Activated CD8-positive, alpha-beta T cell treated with anti-CD3 and anti-CD28 coated beads, Interleukin-2, amount 10 ng/mL, durations not matched to agents 7 days and 5 days (primary cell): Measurements from ENCODE around the gene ATRNL1. TPM values are rescaled to one million over a fixed set of nuclear protein-coding genes. Genes with fewer than 3 reads are reported as not detected.

Source experiments
- ATAC-seq: fragments of 150-1000 bp; cut with Tn5 transposase; one replicate; pipeline ENCODE4 v1.10.0; 2021; ENCODE audit warnings: moderate library complexity
- CTCF ChIA-PET: fragments of 350-600 bp; sonication (Branson Sonifier 250); formaldehyde crosslinking; loops from one replicate; lab custom pipeline; 2021; ENCODE audit warnings: antibody characterized with exemption; lab: Charles Lee
- POLR2A ChIA-PET: fragments of 350-600 bp; sonication (Branson Sonifier 250); formaldehyde crosslinking; loops from one replicate; lab custom pipeline; 2021; ENCODE audit warnings: antibody characterized with exemption; lab: Charles Lee
- DNase-seq: peaks from one replicate; pipeline ENCODE4 v3.0.0-alpha.2; 2020
- H3K27ac Mint-ChIP-seq: one replicate; pipeline ENCODE4 v1.8.0; 2021; ENCODE audit warnings: mild to moderate bottlenecking, mixed read lengths
- H3K27me3 Mint-ChIP-seq: one replicate; pipeline ENCODE4 v1.8.0; 2021; ENCODE audit warnings: low read depth, mixed read lengths
- H3K36me3 Mint-ChIP-seq: one replicate; pipeline ENCODE4 v1.8.0; 2021; ENCODE audit warnings: low read depth, mixed read lengths
- H3K4me1 Mint-ChIP-seq: one replicate; pipeline ENCODE4 v1.8.0; 2021; ENCODE audit warnings: low read depth, mixed read lengths
- H3K4me3 Mint-ChIP-seq: one replicate; pipeline ENCODE4 v1.8.0; 2021; ENCODE audit warnings: mild to moderate bottlenecking, mixed read lengths
- H3K9me3 Mint-ChIP-seq: one replicate; pipeline ENCODE4 v1.8.0; 2022; ENCODE audit warnings: mixed read lengths; ENCODE audit not compliant: insufficient read depth
- total RNA-seq, 2 experiments: library from RNA; stranded (reverse); gene quantifications; one replicate each; pipeline ENCODE4 v1.2.3, GENCODE V29; 2021

ATRNL1 gene
- total RNA-seq, 2 experiments from 2014 or later = not detected

GRCh38 chr10:115866691-115867090 is 773.5 kb downstream of the ATRNL1 start:
- Mint-ChIP-seq H3K36me3 (no peaks in the 10 kb centered on the region), H3K4me1 (no peaks in the 10 kb centered on the region), H3K27ac (no peak overlapping the region), H3K27me3 (no peaks in the 10 kb centered on the region), H3K9me3 (no peaks in the 10 kb centered on the region), H3K4me3 (no peak overlapping the region)
- ATAC-seq (no peak), DNase-seq (no peak)
- POLR2A ChIA-PET = no interaction called here
- CTCF ChIA-PET = no interaction called here

GRCh38 chr10:115867305-115867704 is 774.1 kb downstream of the ATRNL1 start:
- ATAC-seq (no peak), DNase-seq (no peak)
- Mint-ChIP-seq H3K27me3 (no peaks in the 10 kb centered on the region), H3K4me3 (no peak overlapping the region), H3K4me1 (no peaks in the 10 kb centered on the region), H3K36me3 (no peaks in the 10 kb centered on the region), H3K27ac (no peak overlapping the region), H3K9me3 (no peaks in the 10 kb centered on the region)
- ChIA-PET POLR2A (no interaction called here), CTCF (no interaction called here)

DNA sequence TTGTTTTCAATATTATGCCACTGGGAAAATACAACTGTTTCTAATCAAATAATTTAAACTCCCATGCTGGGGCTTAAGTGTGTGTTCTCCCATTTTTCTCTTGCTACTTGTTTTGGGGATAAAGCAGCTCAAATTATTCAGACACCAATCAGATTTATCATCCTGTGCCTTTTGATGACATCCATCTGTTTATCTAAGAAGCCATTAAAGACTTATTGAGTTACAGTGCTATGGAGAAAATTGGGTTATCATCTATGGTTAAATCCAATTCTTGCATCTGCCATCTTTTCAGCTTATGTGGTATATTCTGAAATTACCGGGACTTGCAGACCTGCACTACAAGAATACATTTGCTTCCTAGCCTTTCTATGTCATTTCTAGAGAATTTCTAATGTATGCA is 778.7 kb downstream of the ATRNL1 start:
- POLR2A ChIA-PET = no interaction called here
- H3K9me3 Mint-ChIP-seq = peaks cover 5% of the 10 kb centered on the region
- no peaks in the 10 kb centered on the region for H3K27me3 Mint-ChIP-seq
- no peak overlapping the region for H3K27ac Mint-ChIP-seq
- no peaks in the 10 kb centered on the region for H3K36me3 Mint-ChIP-seq
- H3K4me3 Mint-ChIP-seq = no peak overlapping the region
- CTCF ChIA-PET = no interaction called here
- ATAC-seq (no peak), DNase-seq (no peak)
- H3K4me1 Mint-ChIP-seq = no peaks in the 10 kb centered on the region

DNA sequence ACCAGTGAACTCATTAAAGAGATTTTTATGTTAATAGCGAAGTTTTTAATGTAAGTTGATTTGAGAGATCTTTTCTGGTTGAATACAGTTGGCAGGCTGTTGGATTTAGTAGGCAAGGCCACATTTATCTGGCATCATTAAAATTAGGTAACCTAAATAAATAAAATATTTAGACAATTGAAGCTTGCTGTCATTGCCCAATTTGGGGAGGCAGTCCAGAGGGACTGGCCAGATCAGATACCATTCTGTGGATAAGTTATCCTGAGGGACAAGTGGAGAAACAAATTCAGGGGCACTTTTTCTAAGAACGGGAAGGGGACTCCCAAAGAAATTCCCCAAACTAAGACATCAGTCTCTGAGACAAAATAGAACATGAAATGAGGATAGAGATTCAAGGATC is 782.0 kb downstream of the ATRNL1 start:
- DNase-seq (no peak), ATAC-seq (no peak)
- Mint-ChIP-seq H3K9me3 (peaks cover 5% of the 10 kb centered on the region), H3K27me3 (no peaks in the 10 kb centered on the region), H3K4me1 (no peaks in the 10 kb centered on the region), H3K4me3 (no peak overlapping the region), H3K27ac (no peak overlapping the region), H3K36me3 (no peaks in the 10 kb centered on the region)
- ChIA-PET CTCF (no interaction called here), POLR2A (no interaction called here)

DNA sequence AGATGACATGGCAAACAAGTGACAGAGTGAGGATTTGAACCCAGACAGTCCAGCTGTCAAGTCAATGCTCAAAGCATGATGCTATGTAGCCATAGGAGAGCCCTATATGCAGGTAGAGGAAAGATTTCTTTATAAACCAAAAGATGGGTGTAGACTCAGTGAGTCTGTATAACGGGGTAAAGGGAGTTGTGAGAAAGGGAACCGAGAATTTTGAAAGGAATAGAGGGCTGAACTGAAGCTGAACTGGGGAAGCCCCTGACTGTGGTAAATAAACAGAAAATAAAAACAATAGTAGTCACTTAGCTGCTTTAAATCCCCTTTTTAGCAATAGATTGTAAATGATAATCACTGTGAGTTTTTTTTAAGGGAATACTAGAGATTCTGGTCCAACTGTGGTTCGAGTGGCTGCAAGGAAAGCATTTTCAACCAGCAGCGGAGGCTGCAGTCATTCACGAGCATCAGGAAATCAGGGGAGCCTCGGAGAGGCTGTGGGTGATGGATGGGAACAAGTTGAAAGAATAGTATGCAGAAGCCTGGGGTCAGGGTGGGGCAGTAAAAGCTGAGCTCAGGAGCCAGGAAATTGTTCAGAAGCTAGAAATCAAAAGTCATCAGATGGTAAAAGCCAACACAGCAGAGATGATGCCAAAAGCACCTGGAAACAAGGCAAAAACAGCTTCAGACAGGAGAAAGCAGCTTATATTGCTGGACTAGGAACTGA is 786.4 kb downstream of the ATRNL1 start:
- no peak overlapping the region for H3K27ac Mint-ChIP-seq
- CTCF ChIA-PET = no interaction called here
- H3K27me3 Mint-ChIP-seq = no peaks in the 10 kb centered on the region
- ATAC-seq (no peak), DNase-seq (no peak)
- no peaks in the 10 kb centered on the region for H3K4me1 Mint-ChIP-seq
- POLR2A ChIA-PET = no interaction called here
- H3K36me3 Mint-ChIP-seq = no peaks in the 10 kb centered on the region
- H3K9me3 Mint-ChIP-seq = no peaks in the 10 kb centered on the region
- H3K4me3 Mint-ChIP-seq = no peak overlapping the region

DNA sequence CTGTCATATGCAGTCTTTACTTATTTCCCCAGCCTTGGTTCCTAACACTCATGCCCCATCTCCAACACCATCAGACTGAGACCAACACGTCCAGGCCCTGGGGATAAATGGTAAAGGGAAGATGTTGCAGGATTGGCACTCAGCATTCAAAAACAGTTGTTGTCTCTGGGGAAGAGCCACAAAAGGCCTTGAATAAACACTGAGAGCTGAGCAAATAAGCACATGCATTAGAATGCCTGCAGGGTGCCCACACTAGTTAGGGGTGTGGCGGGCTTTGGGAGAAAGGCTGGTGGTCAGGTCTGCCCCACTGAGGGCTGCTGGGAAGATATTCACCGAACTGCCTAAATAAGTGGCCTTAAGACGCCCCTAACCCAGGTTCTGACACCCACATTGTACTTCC is 788.9 kb downstream of the ATRNL1 start:
- Mint-ChIP-seq H3K4me1 (no peaks in the 10 kb centered on the region), H3K27me3 (no peaks in the 10 kb centered on the region), H3K9me3 (no peaks in the 10 kb centered on the region), H3K4me3 (no peak overlapping the region), H3K27ac (no peak overlapping the region), H3K36me3 (no peaks in the 10 kb centered on the region)
- no peak for ATAC-seq
- CTCF ChIA-PET = no interaction called here
- no peak for DNase-seq
- POLR2A ChIA-PET = no interaction called here

GRCh38 chr10:115883372-115883771 is 790.2 kb downstream of the ATRNL1 start:
- Mint-ChIP-seq H3K4me3 (no peak overlapping the region), H3K4me1 (no peaks in the 10 kb centered on the region), H3K27ac (no peak overlapping the region), H3K36me3 (no peaks in the 10 kb centered on the region), H3K27me3 (no peaks in the 10 kb centered on the region), H3K9me3 (no peaks in the 10 kb centered on the region)
- no peak for ATAC-seq
- DNase-seq = no peak
- ChIA-PET POLR2A (no interaction called here), CTCF (no interaction called here)

GRCh38 chr10:115884331-115884730 is 791.2 kb downstream of the ATRNL1 start:
- no peak overlapping the region for H3K27ac Mint-ChIP-seq
- no peak for DNase-seq
- no peaks in the 10 kb centered on the region for H3K9me3 Mint-ChIP-seq
- H3K27me3 Mint-ChIP-seq = no peaks in the 10 kb centered on the region
- H3K36me3 Mint-ChIP-seq = no peaks in the 10 kb centered on the region
- POLR2A ChIA-PET = no interaction called here
- CTCF ChIA-PET = no interaction called here
- no peaks in the 10 kb centered on the region for H3K4me1 Mint-ChIP-seq
- no peak overlapping the region for H3K4me3 Mint-ChIP-seq
- no peak for ATAC-seq

DNA sequence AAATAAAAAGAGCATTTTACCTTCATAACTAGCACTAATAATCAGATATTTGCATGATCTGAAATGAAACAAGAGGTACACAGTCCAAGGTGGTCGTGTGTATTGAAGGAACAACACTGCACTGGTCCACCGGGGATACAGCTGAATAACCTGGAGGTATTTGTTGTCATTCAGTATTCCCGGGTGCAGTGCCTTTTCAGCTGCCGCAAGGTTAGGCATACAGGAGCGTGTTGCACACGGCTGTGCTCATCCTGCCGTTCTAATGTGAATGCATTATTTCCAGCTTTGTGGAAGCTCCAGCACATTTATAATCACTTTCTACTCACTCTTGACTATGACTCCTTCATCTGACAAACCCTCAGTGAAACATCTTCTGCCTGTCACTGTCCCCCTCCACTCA is 802.0 kb downstream of the ATRNL1 start:
- no peaks in the 10 kb centered on the region for H3K27me3 Mint-ChIP-seq
- ChIA-PET CTCF (no interaction called here), POLR2A (no interaction called here)
- DNase-seq = no peak
- no peaks in the 10 kb centered on the region for H3K4me1 Mint-ChIP-seq
- H3K27ac Mint-ChIP-seq = no peak overlapping the region
- no peaks in the 10 kb centered on the region for H3K36me3 Mint-ChIP-seq
- ATAC-seq = no peak
- H3K4me3 Mint-ChIP-seq = no peak overlapping the region
- H3K9me3 Mint-ChIP-seq = no peaks in the 10 kb centered on the region

- no peak for ATAC-seq
- no peak for DNase-seq
- Mint-ChIP-seq H3K27ac (no peak overlapping the region), H3K36me3 (no peaks in the 10 kb centered on the region), H3K4me3 (no peak overlapping the region), H3K9me3 (no peaks in the 10 kb centered on the region), H3K4me1 (no peaks in the 10 kb centered on the region), H3K27me3 (no peaks in the 10 kb centered on the region)
- POLR2A ChIA-PET = no interaction called here
- CTCF ChIA-PET = no interaction called here
Observed at GRCh38 chr10:115898242-115898641, 805.1 kb downstream of the ATRNL1 start.

GRCh38 chr10:115902596-115902995 is 809.4 kb downstream of the ATRNL1 start:
- ChIA-PET CTCF (no interaction called here), POLR2A (no interaction called here)
- H3K4me3 Mint-ChIP-seq = no peak overlapping the region
- DNase-seq = no peak
- H3K4me1 Mint-ChIP-seq = no peaks in the 10 kb centered on the region
- no peak for ATAC-seq
- H3K27ac Mint-ChIP-seq = no peak overlapping the region
- no peaks in the 10 kb centered on the region for H3K9me3 Mint-ChIP-seq
- H3K36me3 Mint-ChIP-seq = no peaks in the 10 kb centered on the region
- H3K27me3 Mint-ChIP-seq = no peaks in the 10 kb centered on the region

DNA sequence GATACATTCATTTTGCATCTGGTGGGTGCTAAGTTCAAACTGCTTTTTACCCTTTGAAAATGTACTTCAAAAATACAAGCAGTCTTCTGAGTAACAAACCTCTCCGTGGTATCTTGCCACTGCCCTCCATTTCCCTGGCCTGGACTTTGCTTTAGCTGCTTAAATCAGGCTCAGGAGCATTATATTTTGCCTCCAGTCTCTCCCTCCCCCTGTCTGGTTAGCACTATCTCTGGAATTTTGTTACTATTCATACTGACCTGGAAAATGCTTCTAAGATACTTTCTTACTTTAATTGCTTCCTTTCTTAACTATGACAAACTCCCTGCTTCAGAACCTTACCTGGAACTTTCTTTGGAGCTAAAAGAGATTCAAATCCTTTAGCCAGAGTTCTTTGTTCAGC is 810.0 kb downstream of the ATRNL1 start:
- Mint-ChIP-seq H3K27ac (no peak overlapping the region), H3K36me3 (no peaks in the 10 kb centered on the region), H3K27me3 (no peaks in the 10 kb centered on the region), H3K4me1 (no peaks in the 10 kb centered on the region), H3K4me3 (no peak overlapping the region), H3K9me3 (no peaks in the 10 kb centered on the region)
- ChIA-PET POLR2A (no interaction called here), CTCF (no interaction called here)
- DNase-seq (no peak), ATAC-seq (no peak)

GRCh38 chr10:115903845-115904244 is 810.7 kb downstream of the ATRNL1 start:
- ChIA-PET POLR2A (no interaction called here), CTCF (no interaction called here)
- Mint-ChIP-seq H3K9me3 (no peaks in the 10 kb centered on the region), H3K36me3 (no peaks in the 10 kb centered on the region), H3K4me3 (no peak overlapping the region), H3K27ac (no peak overlapping the region), H3K27me3 (no peaks in the 10 kb centered on the region), H3K4me1 (no peaks in the 10 kb centered on the region)
- ATAC-seq (no peak), DNase-seq (no peak)
